AG20443 (cell line): Measurements from ENCODE around the gene RNF212.
"Not testable (repeated sequence)": the region's sequence is repeated elsewhere in the genome, so short reads cannot be mapped to it uniquely, and the experiment has no call there.

Source experiments
- DNase-seq: peaks from one replicate; pipeline ENCODE4 v3.0.0; 2012; ENCODE audit warnings: low spot score, mixed read lengths

RNF212 gene

DNA sequence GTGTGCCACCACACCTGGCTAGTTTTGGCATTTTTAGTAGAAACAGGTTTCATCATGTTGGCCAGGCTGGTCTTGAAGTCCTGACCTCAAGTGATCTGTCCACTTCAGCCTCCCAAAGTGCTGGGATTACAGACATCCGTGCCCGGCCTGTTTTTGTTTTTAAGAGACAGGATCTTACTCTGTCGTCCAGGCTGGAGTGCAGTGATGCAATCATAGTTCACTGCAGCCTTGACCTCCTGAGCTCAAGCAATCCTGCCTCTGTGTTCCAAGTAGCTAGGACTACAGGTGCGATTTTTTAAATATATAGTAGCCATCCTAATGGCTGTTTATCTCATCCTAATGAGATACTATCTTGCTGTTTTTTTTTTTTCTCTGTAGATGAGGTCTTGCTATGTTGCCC lies 47.6 kb downstream of the RNF212 start:
- DNase-seq = no peak

DNA sequence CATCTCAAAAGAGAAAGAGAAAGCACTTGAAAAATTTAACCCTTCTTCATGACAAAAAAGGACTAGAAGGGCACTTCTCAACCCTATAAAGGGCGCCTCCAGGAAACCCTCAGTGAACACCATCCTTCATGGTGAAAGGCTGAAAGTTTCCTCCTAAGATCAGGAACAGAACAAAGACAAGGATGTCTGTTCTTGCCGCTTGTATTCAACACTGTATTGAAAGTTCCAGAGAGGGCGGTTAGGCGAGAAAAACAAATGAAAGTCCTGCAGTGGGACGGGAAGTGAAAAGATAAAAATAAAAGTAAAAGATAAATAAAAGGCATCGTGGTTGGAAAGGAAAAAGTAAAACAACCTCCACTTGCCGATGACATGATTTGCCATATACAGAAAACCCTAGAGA lies 50.9 kb downstream of the RNF212 start:
- DNase-seq = no peak

DNA sequence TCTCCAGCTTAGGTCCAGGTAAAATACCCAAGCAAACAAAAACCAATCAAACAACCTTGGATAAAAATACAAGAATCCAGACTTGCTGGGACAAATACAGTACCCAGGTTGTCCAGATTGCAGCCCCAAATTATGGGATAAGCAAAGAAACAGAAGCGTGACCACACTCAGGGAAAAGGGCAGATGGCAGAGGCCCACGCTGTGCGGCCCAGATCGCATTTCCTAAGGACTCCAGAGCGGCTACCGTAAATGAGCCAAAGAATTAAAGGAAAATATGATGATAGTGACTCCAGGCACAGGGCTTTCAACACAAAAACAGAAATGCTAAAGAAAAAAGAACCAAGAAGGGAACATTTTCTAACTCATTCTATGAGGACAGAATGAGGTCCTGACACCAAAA lies 51.6 kb downstream of the RNF212 start:
- DNase-seq = no peak

DNA sequence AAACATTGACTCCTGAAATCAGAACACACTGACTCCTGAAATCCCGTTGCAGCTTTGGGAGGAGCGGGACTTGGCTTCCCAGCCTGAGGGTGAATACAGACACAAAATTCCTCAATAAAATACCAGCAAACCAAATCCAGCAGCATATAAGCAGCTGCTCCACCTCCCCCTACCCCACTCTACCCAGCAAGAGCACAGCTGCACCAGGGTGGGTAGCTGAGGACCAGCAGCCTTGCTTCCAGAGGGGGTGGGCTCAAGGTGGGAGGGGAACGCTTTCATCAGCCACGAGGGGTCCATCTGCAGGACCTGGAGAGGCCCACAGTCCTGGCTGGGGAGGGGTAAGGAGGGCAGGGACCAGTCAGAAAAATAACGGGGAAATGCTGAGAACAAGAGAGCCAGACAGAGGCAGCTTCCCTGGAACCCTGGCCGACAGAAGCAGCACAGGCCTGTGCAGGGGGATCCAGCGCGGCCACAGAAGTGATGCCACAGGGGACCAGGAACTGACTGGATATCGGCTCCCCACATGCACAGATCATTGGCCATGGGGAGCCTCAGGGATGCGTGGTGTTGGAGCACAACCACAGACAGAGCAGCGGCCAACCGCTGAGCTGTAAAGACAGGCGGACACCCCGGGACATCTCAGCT lies 52.2 kb downstream of the RNF212 start:
- DNase-seq = no peak

DNA sequence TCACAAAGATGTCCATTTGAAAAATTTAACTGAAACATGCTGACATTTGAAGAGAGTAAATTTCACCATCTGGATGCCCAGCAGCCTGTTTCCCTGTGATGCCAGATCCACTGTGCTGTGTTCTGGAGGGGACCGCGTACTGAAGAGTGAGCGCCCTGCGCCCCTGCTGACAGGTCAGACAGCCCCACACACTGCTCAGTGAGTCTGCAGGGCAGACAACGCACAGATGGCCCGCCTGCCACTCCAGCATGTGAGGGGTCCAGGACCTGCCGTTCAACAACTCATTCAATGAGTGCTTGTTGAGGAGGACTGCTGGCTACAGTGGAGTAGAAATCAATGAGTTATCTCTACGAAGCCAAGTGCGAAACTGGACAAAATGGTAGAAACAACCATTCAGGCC lies 52.7 kb downstream of the RNF212 start:
- no peak for DNase-seq

DNA sequence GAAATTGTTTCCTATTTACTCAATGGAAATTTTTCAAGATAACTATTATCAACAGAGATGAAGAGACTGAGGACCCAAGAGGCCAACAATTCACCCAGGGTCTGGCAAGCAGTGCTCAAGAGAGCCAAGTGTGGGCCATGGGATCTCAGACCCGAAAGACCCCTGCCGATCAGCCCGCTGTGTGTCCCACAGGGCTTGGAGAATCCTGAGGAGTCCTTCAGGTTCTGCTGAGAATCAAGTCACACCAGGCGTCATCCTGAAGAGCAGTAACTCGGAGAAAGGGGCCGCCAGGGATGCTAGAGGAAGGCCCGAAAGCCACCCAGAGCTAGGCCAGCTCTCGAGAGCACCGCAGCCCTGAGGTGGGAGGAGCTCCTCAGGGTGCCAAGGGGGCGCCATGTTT lies 53.2 kb downstream of the RNF212 start:
- DNase-seq = no peak

DNA sequence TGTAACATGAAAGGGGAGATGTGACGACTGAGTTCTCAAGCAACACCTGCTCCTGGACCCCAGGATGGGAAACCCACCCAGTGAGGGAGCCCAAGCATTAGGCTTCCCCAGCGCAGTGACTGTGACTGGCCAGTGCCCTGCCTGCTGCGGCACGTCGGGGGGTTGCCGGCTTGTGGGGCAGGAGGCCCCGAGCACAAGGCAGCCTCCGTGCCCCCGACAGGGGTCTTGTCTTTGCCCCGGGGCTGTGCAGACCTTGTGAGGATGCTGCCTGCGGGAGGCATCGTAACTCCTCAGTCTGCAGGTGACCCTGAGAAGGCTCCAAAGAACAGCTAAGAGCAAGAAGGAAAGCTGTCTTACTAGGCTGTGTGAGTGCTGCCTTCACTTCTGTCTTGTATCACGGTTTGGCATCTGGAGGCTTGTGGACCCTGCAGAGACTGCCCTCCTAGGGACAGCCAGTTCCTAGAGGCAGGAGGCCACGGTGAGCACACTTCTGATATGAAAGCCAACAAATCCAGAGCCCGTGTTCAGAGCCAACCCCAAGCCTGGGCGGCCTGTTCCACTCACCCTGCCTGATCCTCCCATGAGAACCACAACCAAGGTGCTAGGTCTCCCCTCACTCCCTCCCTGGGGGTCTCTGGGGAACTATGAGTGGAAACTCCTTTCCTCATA lies 54.2 kb downstream of the RNF212 start:
- no peak for DNase-seq

DNA sequence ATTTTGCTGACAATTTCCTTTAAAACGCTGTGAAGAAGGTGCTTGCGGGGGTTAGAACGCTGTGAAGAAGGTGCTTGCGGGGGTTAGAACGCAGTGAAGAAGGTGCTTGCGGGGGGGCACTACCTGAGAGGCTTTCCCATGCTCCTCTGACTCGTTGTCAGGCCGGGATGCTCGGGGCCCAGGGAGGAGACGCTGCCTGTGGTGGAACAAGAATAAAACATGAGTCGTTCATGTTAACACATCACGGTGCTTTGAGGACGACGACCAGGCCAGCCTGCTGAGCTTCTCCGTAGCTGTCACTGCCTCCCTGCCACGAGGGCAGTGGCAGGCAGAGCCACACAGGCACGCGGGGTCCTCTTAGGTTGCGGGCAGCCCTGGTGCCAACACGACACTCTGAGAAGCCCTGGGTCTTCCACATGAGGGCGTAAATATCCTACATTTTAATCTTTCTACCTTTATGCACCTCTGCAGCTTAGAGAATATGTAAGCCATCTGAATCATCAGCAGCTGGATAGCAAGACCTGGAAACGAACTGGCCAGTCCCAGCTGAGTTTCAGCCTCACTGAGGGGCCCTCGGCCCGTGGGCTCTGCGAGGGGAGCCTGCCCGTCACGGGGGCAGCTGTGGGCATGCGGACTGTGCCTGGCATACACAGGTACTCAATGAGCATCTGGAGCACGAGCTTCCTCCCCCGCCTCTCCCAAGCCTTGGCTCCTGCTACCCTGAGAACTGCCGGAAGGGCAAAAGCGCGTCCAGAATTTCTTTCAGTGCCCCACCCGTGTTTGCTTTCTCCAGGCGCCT lies 55.0 kb downstream of the RNF212 start:
- no peak for DNase-seq

DNA sequence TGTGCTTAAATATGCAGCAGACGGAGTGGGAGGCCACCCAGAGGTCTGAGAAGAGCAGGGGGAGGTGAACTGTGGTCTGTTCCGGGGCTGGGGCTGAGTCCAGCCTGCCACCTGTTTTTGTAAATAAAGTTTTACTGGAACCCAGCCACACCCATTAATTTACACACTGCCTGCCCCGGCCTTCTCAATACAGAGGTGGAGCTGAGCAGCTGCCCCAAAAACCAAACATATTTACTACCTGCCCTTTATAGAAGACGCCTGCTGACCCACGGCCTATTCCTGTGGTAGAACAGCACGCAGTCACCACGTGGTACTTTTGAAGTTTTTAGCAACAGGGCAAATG lies 56.0 kb downstream of the RNF212 start:
- DNase-seq = no peak

DNA sequence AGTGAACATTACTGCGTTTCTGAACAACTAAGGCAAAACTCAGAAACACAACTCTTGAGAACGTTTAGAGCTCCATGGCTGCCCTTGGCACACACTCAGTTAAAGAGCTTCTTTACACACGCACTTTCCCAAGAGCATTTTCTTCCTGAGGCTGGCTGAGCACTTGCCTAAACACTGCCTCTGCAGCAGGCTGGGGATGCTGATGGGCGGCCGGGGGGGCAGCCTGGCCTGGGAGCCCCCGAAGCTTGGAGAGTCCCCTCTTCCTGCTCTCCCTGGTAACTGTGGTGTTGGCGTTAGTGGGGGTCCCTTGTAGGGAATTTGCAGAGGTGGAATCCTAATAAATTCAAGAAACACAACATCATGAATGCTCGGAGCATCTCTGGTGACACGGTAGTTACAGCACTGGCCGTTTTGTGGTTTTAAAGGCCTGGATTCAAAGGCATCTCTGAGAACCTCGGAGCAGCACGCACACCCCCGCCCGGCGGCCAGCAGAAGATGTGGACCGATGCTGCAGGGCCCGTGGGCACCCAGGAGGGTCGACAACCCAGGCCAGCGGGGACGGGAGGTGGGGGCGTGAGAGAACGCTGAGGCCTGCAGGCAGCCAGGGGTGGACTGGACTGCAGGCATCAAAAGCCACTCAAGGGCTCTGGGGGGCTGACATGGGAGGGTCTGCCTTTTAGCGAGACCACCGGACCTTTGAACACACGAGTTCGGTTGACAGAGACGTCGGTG lies 56.5 kb downstream of the RNF212 start:
- DNase-seq = no peak

DNA sequence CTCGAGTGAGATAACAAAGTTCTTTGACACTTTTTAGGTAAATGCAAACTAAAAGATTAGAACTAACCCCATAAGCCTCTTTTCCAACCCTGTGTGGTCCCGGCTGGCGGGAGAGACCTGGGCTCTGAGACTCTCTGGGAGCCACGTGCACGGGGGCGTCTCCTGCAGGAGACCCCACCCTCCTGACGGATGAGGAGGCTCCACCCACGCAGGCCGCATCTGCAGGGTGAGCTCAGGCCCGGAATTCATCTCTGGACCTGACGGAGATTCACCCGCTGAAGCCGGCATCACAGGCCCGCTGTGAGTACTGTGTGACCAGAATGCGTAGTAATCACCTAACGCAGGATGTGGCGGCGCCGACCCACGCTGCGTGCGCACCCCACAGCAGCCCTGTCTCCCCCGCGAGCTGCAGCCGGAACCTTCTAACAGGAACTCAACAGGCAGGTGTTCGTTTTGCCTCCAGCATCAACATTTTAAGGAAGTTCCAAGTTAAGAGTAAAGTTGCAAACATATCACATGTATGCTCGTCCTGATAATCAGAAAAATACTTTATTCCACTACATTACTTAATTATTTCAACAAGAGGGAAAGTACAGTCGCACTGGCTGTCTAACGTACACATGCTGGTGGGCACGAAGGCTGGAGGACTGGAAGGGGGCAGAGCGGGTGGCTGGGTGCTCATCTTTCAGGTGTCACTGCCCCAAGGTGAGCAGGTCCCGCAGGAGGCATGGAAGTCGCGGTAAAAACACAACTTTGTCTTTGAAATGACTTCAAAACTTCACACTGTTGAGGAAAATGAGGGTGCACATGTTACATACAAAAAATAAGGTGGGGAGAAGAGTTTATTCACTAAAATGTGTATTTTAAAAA lies 57.4 kb downstream of the RNF212 start:
- DNase-seq = peak; percentile 85

DNA sequence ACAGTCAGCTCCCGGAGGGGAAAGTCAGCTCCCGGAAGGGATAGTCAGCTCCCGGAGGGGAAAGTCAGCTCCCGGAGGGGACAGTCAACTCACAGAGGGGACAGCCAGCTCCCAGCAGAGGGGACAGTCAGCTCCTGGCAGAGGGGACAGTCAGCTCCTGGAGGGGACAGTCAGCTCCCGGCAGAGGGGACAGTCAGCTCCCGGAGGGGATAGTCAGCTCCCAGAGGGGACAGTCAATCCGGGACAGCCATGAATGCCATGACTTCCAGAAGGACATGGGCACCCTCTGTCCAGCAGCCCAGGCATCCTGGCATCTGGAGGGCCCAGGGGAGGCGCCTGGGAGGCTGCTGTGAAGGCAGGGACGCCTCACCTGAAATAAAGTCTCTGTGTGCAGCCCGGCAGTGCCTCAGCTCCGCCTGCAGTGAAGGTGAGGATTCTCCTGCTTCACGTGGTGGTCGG lies 58.1 kb downstream of the RNF212 start:
- not testable (repeated sequence) for DNase-seq

DNA sequence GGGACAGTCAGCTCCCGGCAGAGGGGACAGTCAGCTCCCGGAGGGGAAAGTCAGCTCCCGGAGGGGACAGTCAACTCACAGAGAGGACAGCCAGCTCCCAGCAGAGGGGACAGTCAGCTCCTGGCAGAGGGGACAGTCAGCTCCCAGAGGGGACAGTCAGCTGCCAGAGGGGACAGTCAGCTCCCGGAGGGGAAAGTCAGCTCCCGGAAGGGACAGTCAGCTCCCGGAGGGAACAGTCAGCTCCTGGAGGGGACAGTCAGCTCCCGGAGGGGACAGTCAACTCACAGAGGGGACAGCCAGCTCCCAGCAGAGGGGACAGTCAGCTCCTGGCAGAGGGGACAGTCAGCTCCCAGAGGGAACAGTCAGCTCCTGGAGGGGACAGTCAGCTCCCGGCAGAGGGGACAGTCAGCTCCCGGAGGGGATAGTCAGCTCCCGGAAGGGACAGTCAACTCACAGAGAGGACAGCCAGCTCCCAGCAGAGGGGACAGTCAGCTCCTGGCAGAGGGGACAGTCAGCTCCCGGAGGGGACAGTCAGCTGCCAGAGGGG lies 58.6 kb downstream of the RNF212 start:
- not testable (repeated sequence) for DNase-seq

DNA sequence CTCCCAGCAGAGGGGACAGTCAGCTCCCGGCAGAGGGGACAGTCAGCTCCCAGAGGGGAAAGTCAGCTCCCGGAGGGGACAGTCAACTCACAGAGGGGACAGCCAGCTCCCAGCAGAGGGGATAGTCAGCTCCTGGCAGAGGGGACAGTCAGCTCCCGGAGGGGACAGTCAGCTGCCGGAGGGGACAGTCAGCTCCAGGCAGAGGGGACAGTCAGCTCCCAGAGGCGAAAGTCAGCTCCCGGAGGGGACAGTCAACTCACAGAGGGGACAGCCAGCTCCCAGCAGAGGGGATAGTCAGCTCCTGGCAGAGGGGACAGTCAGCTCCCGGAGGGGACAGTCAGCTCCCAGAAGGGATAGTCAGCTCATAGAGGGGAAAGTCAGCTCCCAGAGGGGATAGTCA lies 59.5 kb downstream of the RNF212 start:
- DNase-seq = not testable (repeated sequence)

DNA sequence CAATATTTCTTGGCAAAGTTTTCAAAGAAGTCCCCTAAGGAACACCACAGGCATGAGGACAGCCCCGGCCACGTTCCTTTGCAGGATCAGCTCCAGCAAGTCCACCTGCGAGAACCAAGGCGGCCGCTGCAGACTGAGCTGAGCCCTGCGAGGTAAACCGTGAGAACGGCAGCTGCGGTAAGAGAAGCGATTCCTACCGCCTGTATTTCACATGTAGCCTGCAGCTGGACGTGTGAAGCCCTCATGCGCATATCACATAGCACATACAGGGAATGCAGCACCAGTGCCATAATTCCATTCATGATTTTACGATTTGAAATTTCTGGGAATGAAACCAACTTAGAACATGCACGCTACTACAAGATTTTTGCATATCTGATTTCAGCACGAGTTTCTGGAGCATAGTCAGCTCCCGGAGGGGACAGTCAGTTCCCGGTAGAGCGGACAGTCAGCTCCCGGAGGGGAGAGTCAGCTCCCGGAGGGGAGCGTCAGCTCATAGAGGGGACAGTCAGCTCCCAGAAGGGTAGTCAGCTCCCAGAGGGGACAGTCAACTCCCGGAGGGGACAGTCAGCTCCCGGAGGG lies 60.2 kb downstream of the RNF212 start:
- peak; percentile 78 for DNase-seq

DNA sequence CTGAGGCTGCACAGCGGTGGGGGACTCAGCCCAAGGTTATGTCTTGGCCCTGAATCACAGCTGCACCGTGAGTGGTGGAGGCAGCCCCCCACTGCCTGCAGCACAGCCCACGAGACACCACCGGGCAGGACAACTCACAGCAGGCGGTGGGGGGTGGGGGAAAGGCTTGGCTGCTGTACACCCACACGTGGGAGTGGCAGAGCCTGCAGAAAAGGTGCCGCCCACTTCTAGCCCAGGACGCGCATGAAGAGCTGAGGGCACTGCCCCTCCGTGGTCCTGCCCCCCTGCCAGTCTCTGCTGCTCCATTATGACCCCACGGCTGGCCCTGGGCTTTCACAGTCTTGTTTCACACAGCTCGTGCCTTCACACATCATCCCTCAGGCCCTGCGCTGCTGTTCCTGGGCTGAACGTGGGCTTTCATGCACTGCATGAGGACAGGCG lies 61.1 kb downstream of the RNF212 start:
- DNase-seq = no peak

DNA sequence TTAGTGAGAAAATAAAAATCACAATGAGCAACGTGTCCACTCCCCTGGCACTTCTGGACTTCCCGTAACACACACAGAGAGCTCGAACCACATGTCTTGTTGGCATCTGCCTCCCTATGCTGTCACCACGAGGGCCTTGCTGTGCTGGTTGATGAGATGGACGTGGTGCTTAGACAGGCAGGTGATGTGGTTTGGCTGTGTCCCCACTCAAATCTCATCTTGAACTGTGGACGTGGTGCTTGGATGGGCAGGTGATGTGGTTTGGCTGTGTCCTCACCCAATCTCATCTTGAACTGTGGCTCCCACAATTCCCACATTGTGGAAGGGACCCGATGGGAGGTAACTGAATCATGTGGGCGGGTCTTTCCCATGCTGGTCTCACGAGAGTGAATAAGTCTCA lies 61.9 kb downstream of the RNF212 start:
- DNase-seq = no peak

DNA sequence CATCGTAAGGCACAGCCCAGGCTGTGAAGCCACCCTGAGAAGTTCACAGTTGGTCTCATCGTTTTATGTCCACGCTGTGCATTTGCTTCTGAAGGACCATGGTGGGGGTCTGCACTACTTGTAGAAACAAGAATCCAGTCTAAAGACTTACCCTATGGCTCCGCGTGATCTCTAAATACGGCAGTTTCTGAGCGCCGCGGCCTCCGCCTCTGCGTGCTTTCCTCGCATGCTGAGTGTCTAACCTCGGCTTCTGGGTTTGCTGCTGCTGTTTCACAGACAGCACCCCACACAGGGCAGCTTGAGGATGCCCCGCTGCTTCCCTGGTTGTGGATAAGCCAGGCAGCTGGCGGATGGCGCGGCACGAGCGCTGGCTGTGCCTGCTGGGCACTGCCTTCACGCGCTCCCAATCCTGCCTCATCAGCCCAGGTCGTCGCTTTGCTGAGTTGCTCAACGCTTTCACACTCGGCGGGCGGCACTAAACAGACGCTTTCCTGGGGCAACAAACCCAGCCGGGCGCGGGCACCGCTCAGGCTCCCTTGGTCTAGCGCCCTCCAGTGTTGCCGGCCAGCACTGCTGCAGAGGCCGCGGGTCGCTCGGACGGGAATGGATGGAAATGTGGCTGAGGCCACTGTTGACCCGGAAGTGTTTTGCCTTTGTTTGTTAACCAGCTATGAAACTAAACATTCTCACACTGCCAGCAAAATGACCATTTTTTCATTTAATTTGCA lies 62.7 kb downstream of the RNF212 start:
- no peak for DNase-seq

DNA sequence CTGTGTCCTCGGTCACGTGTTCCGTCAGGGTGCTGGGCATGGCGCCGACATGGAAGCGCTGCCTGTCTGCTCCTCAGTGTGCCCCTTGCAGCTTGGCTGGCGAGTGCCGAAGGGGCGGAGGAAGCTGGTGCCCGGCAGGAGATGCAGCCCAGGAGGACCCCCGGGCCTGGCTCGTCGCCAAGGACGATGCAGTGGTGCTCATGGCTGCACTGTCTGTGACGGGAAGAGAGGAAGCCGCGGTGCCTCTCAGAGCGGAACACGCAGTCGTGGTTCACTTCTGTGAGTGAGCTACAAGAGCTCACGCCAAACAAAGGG lies 63.8 kb downstream of the RNF212 start:
- DNase-seq = no peak
